GM19324 (cell line): ENCODE results near the gene NECTIN4.

Experiments
- ATAC-seq: cut with Tn5 transposase; IDR thresholded peaks from one replicate; pipeline ENCODE4 v1.9.1; 2021; ENCODE audit warnings: mild to moderate bottlenecking, moderate library complexity; ENCODE audit not compliant: unreplicated experiment, low FRiP score

NECTIN4 gene

DNA sequence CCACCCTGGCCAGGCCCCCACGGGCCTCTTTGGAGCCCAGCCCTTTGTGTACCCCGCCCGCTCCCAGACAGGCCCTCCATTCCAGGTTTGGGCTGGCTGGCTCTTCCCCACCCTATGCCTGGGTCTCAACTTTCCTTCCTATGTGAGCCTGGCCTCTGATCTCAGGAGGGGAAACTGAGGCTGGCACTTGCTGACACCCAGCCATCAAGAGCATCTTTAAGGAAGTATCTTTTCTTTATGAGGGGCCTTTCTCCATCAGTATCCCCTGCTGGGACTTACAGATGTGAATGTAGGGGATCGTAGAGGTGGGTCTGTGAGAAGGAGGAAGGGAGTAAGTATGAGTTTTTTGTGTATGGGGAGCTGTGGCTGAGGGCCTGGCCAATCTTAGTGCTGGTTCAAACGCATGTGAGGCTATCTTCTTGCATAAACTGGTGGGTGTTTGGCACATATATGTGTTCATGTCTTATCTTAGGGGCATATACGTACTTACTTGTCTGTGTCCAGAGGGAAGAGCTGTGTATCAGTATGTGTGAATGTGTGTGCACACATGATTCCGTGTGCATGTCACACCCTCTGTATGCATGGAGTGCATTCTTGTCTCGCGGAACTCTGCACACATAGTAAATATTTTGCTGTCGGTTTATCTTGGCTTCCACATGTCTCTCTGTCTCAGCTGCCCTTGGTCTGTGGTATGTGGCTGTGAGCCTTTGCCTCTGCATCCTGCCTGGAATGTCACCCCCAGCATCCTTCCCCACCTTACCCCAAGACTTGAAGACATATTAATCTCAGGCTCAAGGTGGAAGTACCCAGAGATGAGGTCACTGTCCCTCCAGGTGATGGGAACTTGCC is 5.4 kb downstream of the NECTIN4 start:
- no peak for ATAC-seq

- no peak for ATAC-seq
Observed at GRCh38 chr1:161082996-161083747, 6.2 kb downstream of the NECTIN4 start.

GRCh38 chr1:161082483-161082882 is 6.9 kb downstream of the NECTIN4 start:
- no peak for ATAC-seq

DNA sequence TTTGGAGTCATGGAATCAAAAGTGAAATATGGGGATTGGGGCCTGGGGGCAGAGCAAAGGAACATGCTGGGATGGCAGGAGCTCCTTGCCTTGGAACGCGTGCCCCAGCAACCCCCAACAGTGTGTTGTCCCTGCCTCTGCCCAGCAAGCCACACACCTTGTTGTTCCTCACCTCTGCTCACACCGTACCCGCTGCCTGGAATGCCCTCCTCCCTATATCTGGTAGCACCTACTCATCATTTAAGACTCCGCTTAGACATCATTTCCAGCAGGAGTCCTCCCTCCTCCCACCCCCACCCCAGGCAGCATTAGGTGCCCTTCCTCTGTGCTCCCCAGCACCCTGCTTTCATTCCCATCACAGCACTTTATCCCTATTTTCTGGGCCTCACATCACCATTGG is 7.8 kb downstream of the NECTIN4 start:
- no peak for ATAC-seq

DNA sequence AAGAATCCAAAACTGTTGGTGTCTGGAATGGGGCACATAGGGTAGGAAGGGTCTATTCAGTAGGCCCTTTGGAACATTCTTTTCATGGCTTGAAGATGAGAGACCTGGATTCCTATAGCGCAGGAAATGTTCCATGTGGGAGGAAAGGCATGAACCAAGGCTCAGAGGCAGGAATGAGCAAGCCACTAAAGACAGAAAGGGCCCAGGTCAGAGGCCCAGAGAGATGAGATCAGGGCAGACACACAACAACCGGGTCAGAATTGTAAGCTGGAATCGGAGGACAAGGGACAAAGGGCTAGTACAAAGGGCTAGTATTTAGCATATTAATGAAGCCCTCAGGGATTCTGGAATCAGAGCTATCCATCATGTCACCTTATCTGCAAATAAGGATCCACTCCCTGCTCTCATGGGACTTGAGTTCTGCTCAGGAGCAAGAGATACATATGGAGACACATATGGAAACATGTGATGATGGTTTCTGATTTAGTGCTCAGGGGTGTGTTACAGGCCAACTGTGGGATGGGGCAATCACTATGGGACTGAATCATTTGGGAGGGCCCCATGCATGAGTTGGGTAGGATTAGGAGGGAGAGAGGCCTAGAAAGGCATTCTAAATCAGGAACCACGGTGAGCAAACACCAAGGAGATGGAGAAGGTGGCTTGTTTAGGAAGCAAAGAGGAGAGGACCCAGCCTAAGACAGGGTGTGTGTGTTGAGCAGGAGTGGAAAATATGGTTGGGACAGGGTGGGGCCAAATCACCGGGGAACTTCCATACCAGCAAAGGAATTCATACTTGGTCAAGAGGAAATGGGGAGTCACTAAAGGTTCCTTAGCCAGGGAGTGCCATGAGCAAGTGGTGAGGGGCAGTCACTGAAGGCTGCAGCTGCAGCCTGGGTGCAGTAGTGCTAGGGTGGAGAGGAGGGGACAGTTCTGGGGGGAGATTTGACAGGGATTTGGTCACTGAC is 8.6 kb downstream of the NECTIN4 start:
- no peak for ATAC-seq

DNA sequence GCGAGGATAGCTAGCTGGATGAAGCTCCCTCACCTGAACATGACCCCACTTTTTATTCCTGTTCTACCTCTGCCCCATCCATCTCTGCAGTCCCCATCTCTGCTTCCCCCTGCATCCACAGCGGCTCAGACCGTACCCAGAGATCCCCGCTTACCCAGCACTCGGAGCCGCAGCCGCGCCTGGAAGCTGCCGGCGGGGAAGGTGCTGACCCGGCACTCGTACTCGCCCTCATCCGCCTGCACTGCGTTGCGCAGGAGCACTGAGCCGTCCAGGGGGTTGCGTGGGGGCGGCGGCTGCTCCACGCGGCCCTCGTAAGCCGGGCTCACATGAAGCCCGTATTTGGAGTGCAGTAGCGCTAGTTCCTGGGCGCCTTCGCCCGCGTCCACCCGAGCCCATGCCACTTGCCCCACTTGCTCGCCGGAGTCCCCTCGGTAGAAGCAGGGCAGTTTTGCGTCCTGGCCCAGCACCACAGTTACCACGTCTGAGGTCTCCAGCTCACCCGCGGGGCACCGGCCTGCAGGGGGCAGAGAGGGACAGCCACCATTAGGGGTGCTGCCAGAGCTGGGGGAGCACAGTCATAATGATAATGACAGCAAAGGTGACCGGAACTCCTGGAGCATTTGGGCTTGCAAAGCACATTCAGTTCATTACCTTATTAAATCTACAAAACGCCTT is 9.8 kb downstream of the NECTIN4 start:
- ATAC-seq, result no peak

DNA sequence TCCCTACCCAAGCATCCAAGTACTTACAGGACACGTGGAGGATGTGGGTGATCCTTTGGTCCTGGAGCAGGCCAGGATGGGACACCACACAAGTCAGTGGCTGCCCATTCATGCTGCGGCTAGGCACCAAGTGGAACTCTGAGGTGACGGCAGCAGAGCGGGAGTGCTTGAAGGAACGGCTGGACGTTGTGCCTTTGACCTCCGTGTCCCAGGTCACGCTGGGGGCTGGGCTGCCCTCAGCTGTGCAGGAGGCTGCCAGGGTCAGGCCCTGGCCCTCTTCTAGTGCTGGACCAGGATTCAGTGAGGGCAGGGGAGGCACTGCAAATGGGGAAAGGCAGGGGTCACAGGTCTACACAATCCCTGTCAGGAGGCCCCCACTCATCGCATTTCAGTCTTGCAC is 11.9 kb downstream of the NECTIN4 start:
- no peak for ATAC-seq

DNA sequence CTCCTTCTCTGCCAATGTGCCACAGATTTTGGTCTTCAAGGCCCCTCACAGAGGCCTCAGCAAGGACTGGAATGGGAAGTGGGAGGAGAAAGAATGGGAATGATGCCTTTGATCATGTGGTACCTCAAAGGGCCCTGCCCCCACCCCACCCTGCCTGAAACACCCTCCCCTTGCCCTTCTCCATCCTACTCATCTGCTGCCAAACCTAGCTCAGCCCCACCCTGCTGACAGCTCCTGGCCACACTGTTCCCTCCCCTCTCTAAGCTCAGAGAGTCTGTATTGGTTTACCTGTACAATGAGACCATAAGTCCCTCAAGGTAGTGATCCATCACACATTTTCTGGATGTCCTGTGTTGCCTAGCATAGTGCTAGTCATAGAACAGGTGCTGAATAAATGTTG is 12.9 kb downstream of the NECTIN4 start:
- no peak for ATAC-seq

GRCh38 chr1:161074676-161075368 is 14.5 kb downstream of the NECTIN4 start:
- ATAC-seq, result no peak

DNA sequence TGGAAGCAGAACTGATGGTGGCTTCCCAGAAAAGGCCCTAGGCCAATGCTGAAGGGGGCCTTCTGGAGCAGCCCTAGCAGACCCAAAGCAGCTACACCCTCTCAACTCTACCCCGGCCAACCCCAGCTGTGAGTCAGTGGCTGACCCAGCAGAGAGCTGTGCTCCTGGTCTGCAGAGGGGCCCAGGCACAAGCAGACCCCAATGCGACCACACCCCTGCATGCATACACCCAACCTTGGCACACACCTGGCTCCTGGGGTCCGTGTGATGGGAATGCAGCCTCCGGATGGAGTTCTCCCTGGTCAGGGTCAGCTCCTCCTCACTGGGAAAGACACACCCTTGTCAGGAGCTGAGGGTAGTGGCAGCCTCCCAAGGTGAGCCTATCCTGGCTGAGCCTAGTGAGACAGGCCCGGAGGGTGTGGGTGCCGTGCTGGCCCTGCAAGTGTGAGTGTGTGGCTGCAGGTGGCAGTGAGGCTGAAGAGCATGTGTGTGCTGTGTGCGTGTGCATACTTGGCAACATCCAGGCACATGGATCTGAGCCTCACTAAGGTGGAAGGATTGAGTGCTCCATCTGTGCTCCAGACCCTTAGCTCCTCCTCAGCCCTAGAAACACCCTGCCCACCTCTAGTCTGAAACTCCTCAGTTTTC is 15.8 kb downstream of the NECTIN4 start:
- ATAC-seq, result no peak

DNA sequence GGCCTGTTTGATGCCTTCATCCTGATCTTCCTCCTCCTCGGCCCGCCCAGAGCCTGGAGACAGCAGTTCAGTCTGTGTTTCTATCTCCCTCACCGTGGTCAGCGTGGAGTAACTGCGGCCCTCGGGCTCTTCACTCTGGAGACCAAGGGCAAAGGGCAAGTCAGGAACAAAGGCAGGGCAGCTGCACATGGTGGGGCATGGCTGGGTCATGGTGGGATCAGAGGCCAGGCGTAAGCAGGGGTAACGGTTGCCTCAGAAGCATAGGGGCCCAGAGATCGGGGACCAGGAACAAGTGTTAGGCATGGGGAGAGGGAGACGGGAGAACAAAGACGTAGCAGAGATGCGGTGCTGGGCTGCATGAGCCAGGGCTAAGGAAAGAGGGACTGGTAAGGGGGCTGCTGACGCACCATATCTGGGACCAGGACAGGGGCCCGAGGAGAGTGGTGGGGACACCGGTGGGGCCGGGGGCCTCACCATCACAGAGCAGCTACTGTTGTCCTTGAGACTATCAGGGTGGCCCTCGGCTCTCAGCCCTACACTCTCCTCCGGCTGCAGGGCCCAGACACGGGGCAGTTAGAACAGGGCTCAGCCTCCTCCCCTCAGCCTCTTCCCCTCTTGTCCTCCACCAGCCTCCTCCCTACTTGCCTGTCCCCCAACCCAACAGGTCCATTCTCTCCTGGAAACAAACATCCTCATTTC is 16.5 kb downstream of the NECTIN4 start:
- no peak for ATAC-seq

- ATAC-seq, result no peak
Observed at GRCh38 chr1:161071886-161072371, 17.4 kb downstream of the NECTIN4 start.

- no peak for ATAC-seq
Observed at GRCh38 chr1:161070761-161071160, 18.6 kb downstream of the NECTIN4 start.

DNA sequence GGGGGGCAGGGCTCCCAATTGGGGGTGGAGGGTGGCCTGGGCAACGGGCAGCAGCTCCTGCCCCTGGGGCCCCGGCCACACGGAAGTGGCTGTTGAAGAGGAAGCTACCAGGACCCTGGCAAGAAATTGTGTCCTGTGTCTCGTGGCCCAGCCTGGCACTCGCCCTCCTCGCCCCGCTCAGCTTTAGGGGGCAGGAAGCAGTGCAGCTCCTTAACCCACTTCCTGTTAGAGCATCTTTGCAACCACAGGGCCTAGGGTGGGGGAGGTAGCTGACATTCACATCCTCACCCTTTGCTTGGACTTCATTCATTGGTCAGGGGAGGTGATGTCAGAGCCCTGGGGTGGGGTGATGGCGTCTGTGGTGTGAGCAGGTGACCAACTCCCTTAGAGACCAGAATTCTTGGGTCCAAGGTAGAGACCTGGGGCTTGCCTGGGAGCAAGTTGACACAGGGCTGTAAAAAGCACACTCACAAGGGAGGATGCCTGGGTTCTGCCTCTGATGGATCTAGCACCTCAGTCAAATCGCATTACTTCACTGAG is 19.6 kb downstream of the NECTIN4 start, which contains the start of gene ARHGAP30:
TSS of gene ARHGAP30 (minus strand) at position 161 of the 540 bp plus-strand sequence. CDS start 267 bp downstream, outside the sequence.
- ATAC-seq, result peak; percentile 88

DNA sequence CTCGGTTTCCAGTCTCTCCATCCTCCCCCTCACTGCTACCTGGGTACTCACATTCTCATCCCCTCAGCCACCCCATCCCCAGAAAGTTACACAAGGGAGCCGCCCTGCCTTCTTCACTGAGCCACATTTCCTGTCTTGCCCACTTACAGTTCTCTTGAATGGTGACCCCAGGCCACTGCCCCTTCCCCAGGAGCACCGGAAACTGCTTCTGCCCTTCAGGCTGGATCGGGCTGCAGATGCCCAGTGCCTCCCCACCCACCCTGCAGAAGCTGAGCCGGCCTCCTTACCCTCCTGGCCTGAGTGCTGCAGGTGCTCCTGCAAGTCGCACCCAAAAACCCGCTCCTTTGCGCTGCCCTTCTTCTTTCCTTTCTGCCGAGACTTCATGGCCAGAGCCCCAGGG is 20.1 kb downstream of the NECTIN4 start:
- ATAC-seq, result no peak

DNA sequence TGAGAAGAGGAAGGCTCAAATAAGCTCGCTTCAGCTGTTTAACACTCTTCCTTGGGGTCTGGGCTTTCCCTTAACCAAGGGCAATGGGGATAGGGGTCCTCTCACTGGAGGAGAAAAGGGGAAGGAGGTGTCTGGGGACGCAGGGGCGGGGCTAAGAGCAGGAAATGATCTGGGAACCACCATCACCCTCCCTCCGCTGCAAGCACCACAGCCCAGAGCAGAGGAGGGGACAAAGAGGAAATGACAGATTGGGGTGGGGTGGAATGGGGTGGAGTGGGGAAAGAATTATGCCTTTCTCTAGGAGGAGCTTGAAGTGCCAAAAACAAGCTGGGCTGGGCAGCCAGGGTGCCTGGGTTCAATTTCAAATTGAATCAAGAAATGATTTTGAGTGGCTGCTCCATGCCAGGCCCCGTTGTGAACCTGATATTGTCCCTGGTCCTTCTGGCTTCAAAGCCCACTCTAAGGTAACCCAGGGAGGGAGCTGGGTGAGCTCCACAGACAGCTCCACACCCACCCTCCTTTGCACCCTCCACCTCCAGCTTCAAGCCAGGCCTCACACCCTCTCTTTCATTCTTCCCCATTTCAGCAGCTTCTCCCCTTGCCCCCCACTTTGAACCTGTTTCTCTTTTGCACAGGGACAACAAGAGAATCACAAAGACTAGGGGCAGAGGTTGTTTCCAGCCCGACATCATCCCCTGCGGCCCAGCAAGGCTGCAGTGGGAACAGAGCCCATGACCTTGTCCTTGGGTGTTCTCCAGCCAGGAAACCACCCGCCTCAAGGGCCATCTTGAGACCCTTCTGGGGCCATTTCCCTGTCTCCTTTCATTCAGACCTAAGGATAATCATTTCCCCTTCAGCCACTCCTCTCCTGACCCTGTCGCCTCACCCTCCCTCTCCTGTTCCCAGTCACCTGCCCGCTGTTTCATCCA is 20.8 kb downstream of the NECTIN4 start:
- peak; percentile 46 for ATAC-seq

DNA sequence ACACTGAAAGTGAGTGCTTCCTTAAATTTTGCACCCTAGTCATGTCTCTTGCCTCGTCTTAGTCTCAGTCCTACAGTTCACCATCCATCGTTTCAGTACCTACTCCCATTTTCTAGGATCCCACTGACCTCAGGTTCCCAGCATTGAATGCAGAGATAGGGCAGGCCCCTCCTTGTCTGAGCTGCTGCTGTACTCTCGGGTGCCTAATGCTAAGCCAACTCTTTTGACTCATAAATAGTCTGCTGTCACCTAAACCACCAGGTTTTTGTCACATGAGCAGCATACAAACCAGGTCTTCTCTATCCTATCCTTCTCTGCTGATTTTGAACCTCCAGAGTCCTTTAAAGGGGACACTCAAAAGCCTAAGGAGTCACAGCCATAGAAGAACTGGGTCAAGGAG is 22.7 kb downstream of the NECTIN4 start:
- ATAC-seq, result no peak
